HCT116 (cell line): Measurements from ENCODE around the gene DNAJC3. TPM values are rescaled to one million over a fixed set of nuclear protein-coding genes. Genes with fewer than 3 reads are reported as not detected.

Source experiments
- ATAC-seq: fragments of 200-7000 bp; cut with Tn5 transposase; 2 replicates; pipeline ENCODE4 v1.9.1; 2020; ENCODE audit warnings: mild to moderate bottlenecking, moderate library complexity
- BruUV-seq: library from RNA; stranded (reverse); fragments of 400-500 nt; replicated peaks from 2 replicates; lab custom pipeline; 2021; lab: Mats Ljungman, UMichigan
- CTCF ChIA-PET: fragments of 300-600 bp; sonication (Branson Sonifier 250); formaldehyde crosslinking; loops from one replicate; lab custom pipeline; 2021; ENCODE audit warnings: antibody characterized with exemption; lab: Charles Lee
- POLR2A ChIA-PET: fragments of 300-600, 350-600 bp; sonication (Branson Sonifier 250); formaldehyde crosslinking; loops from one replicate; lab custom pipeline; 2021; ENCODE audit warnings: antibody characterized with exemption; lab: Charles Lee
- RAD21 ChIA-PET, 2 experiments: fragments of 300-600 bp; sonication (Branson Sonifier 250); formaldehyde crosslinking; loops; one replicate each; lab custom pipeline; 2023; ENCODE audit warnings: low total read pairs in 2 of 2; ENCODE audit not compliant: uncharacterized antibody in 2 of 2, unreplicated experiment in 2 of 2, low non-redundant PET in 1 of 2; lab: Charles Lee
- DNase-seq: peaks from one replicate; pipeline ENCODE4 v3.0.0-alpha.2; 2010; ENCODE audit warnings: low read depth, low spot score
- H2AFZ ChIP-seq: fragments of 200-600 bp; shearing (Covaris generic), sonication (generic); 2 replicates; pipeline ENCODE4 v1.6.1; 2017; ENCODE audit warnings: low read depth, mixed run types, mixed read lengths, antibody characterized with exemption, low read length; ENCODE audit not compliant: poor library complexity, severe bottlenecking
- H3K27ac ChIP-seq: 2 replicates; pipeline ENCODE4 v1.5.1; 2012; ENCODE audit warnings: low read depth, low read length
- H3K27me3 ChIP-seq: fragments of 200-600 bp; sonication (generic); 2 replicates; pipeline ENCODE4 v1.6.1; 2016; ENCODE audit warnings: mixed run types, low read length, mixed read lengths; ENCODE audit not compliant: insufficient read depth
- H3K36me3 ChIP-seq, 2 experiments: fragments of 200-500 bp in 1 of 2; fragments of 200-600 bp in 1 of 2; sonication (Bioruptor generic) in 1 of 2; sonication (generic) in 1 of 2; 2 replicates each; pipeline versions ENCODE4 v1.5.1 to v1.6.1; 2014 to 2016; ENCODE audit warnings: low read length in 2 of 2, inconsistent platforms in 1 of 2, mixed read lengths in 1 of 2, mixed run types in 1 of 2; ENCODE audit not compliant: insufficient read depth in 2 of 2, control insufficient read depth in 1 of 2
- H3K4me1 ChIP-seq, 2 experiments: fragments of 200-600 bp in 1 of 2; sonication (generic) in 1 of 2; 2 replicates each; pipeline versions ENCODE4 v1.5.1 to v1.6.1; 2012 to 2017; ENCODE audit warnings: low read length in 2 of 2, inconsistent platforms in 1 of 2, mild to moderate bottlenecking in 1 of 2, mixed read lengths in 1 of 2, mixed run types in 1 of 2, moderate library complexity in 1 of 2; ENCODE audit not compliant: insufficient read depth in 2 of 2, control insufficient read depth in 1 of 2
- H3K4me2 ChIP-seq: fragments of 200-600 bp; sonication (generic); 2 replicates; pipeline ENCODE4 v1.6.1; 2017; ENCODE audit warnings: mixed run types, low read length, mixed read lengths
- H3K4me3 ChIP-seq, 2 experiments: fragments of 200-600 bp in 1 of 2; sonication (generic) in 1 of 2; replicated peaks in 1 of 2; 2 replicates each; pipeline ENCODE4 v1.5.1; 2011 to 2016; ENCODE audit warnings: low read length in 2 of 2, control low read depth in 1 of 2, low read depth in 1 of 2, mild to moderate bottlenecking in 1 of 2, mixed read lengths in 1 of 2, mixed run types in 1 of 2
- H3K79me2 ChIP-seq: fragments of 200-600 bp; sonication (generic); 2 replicates; pipeline ENCODE4 v1.6.1; 2017; ENCODE audit warnings: mild to moderate bottlenecking, mixed run types, low read length, moderate library complexity, mixed read lengths; ENCODE audit not compliant: insufficient read depth
- H3K9ac ChIP-seq: fragments of 200-600 bp; sonication (generic); 2 replicates; pipeline ENCODE4 v1.6.1; 2016; ENCODE audit warnings: low read length, mixed read lengths
- H3K9me2 ChIP-seq: fragments of 200-600 bp; sonication (generic), shearing (Covaris generic); 2 replicates; pipeline ENCODE4 v1.6.1; 2017; ENCODE audit warnings: mixed run types, mild to moderate bottlenecking, moderate library complexity; ENCODE audit not compliant: insufficient read depth
- H3K9me3 ChIP-seq, 2 experiments: fragments of 200-500 bp in 1 of 2; fragments of 200-600 bp in 1 of 2; sonication (Bioruptor generic) in 1 of 2; sonication (generic) in 1 of 2; 2 replicates each; pipeline ENCODE4 v1.6.1; 2014 to 2017; ENCODE audit warnings: low read length in 2 of 2, mixed read lengths in 2 of 2, inconsistent platforms in 1 of 2, low read depth in 1 of 2, mild to moderate bottlenecking in 1 of 2, mixed run types in 1 of 2, moderate library complexity in 1 of 2; ENCODE audit not compliant: control insufficient read depth in 1 of 2, insufficient read depth in 1 of 2
- H4K20me1 ChIP-seq: fragments of 200-600 bp; sonication (generic), shearing (Covaris generic); 2 replicates; pipeline ENCODE4 v1.6.1; 2017; ENCODE audit warnings: mixed run types, mild to moderate bottlenecking, moderate library complexity; ENCODE audit not compliant: insufficient read depth
- ATF3 ChIP-seq: IDR thresholded peaks from 2 replicates; pipeline ENCODE4 v1.6.1; 2012
- CBX3 ChIP-seq: IDR thresholded peaks from 2 replicates; pipeline ENCODE4 v1.6.1; 2012; ENCODE audit warnings: low read depth
- EGR1 ChIP-seq: IDR thresholded peaks from 2 replicates; pipeline ENCODE4 v1.6.1; 2012; ENCODE audit warnings: low read depth
- FOSL1 ChIP-seq: IDR thresholded peaks from 2 replicates; pipeline ENCODE4 v1.6.1; 2012; ENCODE audit warnings: low read depth
- JUND ChIP-seq: IDR thresholded peaks from 2 replicates; pipeline ENCODE4 v1.6.1; 2012
- MAX ChIP-seq: IDR thresholded peaks from 2 replicates; pipeline ENCODE4 v1.6.1; 2012
- POLR2A ChIP-seq: IDR thresholded peaks from 2 replicates; pipeline ENCODE4 v1.7.0; 2011; ENCODE audit warnings: borderline replicate concordance; ENCODE audit not compliant: insufficient read depth, insufficient read length; ENCODE audit errors: extremely low read depth
- POLR2AphosphoS5 ChIP-seq: IDR thresholded peaks from 2 replicates; pipeline ENCODE4 v1.6.1; 2011; ENCODE audit warnings: mild to moderate bottlenecking, low read depth, low read length, moderate library complexity
- RAD21 ChIP-seq: IDR thresholded peaks from 2 replicates; pipeline ENCODE4 v1.6.1; 2012; ENCODE audit warnings: low read depth, mild to moderate bottlenecking
- SIN3A ChIP-seq: IDR thresholded peaks from 2 replicates; pipeline ENCODE4 v1.6.1; 2012; ENCODE audit warnings: low read depth
- SP1 ChIP-seq: IDR thresholded peaks from 2 replicates; pipeline ENCODE4 v1.6.1; 2012; ENCODE audit warnings: low read depth
- YY1 ChIP-seq: IDR thresholded peaks from 2 replicates; pipeline ENCODE4 v1.6.1; 2011; ENCODE audit warnings: low read length, low read depth, moderate library complexity, mild to moderate bottlenecking; ENCODE audit not compliant: insufficient replicate concordance; ENCODE audit errors: extremely low read depth
- ZBTB33 ChIP-seq: IDR thresholded peaks from 2 replicates; pipeline ENCODE4 v1.6.1; 2011; ENCODE audit warnings: mild to moderate bottlenecking, low read length, moderate library complexity; ENCODE audit not compliant: insufficient replicate concordance; ENCODE audit errors: extremely low read depth
- intact Hi-C: fragments of 100-400 bp; cut with micrococcal nuclease; formaldehyde crosslinking; loops from 2 replicates; pipeline ENCODE4 v1.10.0; 2022
- total RNA-seq: library from RNA; stranded (reverse); gene quantifications from one replicate; pipeline ENCODE4 v1.2.1, GENCODE V29; 2021; ENCODE audit not compliant: unreplicated experiment
- TF ChIP-seq, protein P1 (sequence below), 3 experiments: fragments of 200-600 bp in 1 of 3; sonication (generic) in 1 of 3; IDR thresholded peaks in 2 of 3; conservative IDR thresholded peaks in 1 of 3; 2 replicates each; pipeline ENCODE4 v1.5.1; 2012 to 2017; ENCODE audit warnings: low read depth in 2 of 3, low read length in 2 of 3, antibody characterized with exemption in 1 of 3, borderline replicate concordance in 1 of 3, control low read depth in 1 of 3, mild to moderate bottlenecking in 1 of 3, mixed read lengths in 1 of 3, mixed run types in 1 of 3, moderate library complexity in 1 of 3; ENCODE audit not compliant: insufficient read depth in 1 of 3

Gene DNAJC3
- total RNA-seq, 1 experiment from 2014 or later, result 28.5 TPM

GRCh38 chr13:95784900-95785290 is 108.0 kb downstream of the DNAJC3 start:
- CTCF ChIA-PET, result no interaction called here
- Histone ChIP-seq H2AFZ (no peak overlapping the region), H3K4me2 (peak overlapping the region; percentile 29; the same call in 1 of the 2 replicates), H3K4me1 (peaks cover 11 to 14% of the 10 kb centered on the region in 2 experiments), H3K9me3 (no peaks in the 10 kb centered on the region), H3K9ac (no peak overlapping the region), H3K79me2 (no peaks in the 10 kb centered on the region), H4K20me1 (no peaks in the 10 kb centered on the region), H3K27ac (no peak overlapping the region), H3K36me3 (no peaks in the 10 kb centered on the region), H3K4me3 (no peak overlapping the region), H3K27me3 (no peaks in the 10 kb centered on the region), H3K9me2 (no peaks in the 10 kb centered on the region)
- intact Hi-C loops, result no loop called here
- POLR2A ChIA-PET, result no interaction called here
- RAD21 ChIA-PET, result no interaction called here
- ATAC-seq, result no peak
- DNase-seq, result no peak
- no peak for TF ChIP-seq MAX
- TF ChIP-seq YY1, result no peak
- no peak for TF ChIP-seq RAD21
- TF ChIP-seq FOSL1, result no peak
- no peak for TF ChIP-seq ATF3
- no peak for TF ChIP-seq SIN3A
- TF ChIP-seq POLR2A, result no peak
- TF ChIP-seq, protein P1, sequence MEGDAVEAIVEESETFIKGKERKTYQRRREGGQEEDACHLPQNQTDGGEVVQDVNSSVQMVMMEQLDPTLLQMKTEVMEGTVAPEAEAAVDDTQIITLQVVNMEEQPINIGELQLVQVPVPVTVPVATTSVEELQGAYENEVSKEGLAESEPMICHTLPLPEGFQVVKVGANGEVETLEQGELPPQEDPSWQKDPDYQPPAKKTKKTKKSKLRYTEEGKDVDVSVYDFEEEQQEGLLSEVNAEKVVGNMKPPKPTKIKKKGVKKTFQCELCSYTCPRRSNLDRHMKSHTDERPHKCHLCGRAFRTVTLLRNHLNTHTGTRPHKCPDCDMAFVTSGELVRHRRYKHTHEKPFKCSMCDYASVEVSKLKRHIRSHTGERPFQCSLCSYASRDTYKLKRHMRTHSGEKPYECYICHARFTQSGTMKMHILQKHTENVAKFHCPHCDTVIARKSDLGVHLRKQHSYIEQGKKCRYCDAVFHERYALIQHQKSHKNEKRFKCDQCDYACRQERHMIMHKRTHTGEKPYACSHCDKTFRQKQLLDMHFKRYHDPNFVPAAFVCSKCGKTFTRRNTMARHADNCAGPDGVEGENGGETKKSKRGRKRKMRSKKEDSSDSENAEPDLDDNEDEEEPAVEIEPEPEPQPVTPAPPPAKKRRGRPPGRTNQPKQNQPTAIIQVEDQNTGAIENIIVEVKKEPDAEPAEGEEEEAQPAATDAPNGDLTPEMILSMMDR (IDR thresholded peaks at IDR 0.05 in 2 of 3, conservative IDR thresholded peaks at IDR 0.05 in 1 of 3; ENCODE audit: borderline replicate concordance in 1 of 3, insufficient read depth in 1 of 3, low read depth in 2 of 3, low read length in 2 of 3), result no peak
- no peak for TF ChIP-seq SP1
- no peak for TF ChIP-seq CBX3
- TF ChIP-seq ZBTB33, result no peak
- TF ChIP-seq POLR2AphosphoS5, result no peak
- TF ChIP-seq JUND, result no peak
- TF ChIP-seq EGR1, result no peak
- BruUV-seq, result no TSS peak
